Endothelial cell of umbilical vein (primary cell): ENCODE results near the gene ARPC1A. TPM values are rescaled to one million over a fixed set of nuclear protein-coding genes. Genes with fewer than 3 reads are reported as not detected.

Experiments
- BruUV-seq: library from RNA; stranded (reverse); fragments of 400-500 nt; replicated peaks from 2 replicates; lab custom pipeline; 2021; lab: Mats Ljungman, UMichigan
- CTCF ChIA-PET: fragments of 300-600, 350-600 bp; sonication (Branson Sonifier 250); formaldehyde crosslinking; loops from one replicate; lab custom pipeline; 2021; ENCODE audit warnings: antibody characterized with exemption, inconsistent platforms; lab: Charles Lee
- POLR2A ChIA-PET: fragments of 300-600, 350-600 bp; sonication (Branson Sonifier 250); formaldehyde crosslinking; loops from one replicate; lab custom pipeline; 2021; ENCODE audit warnings: antibody characterized with exemption, inconsistent platforms; lab: Charles Lee
- DNase-seq: peaks from one replicate; pipeline ENCODE4 v3.0.0-alpha.2; 2011; ENCODE audit warnings: low read depth, low spot score
- FAIRE-seq: peaks from 2 replicates; lab custom pipeline; 2011; peaks lifted over from hg19 to GRCh38; lab: Jason Lieb, UNC
- H2AFZ ChIP-seq: 2 replicates; pipeline ENCODE4 v1.6.0; 2012; ENCODE audit warnings: low read depth, low read length, control low read depth, inconsistent platforms
- H3K27ac ChIP-seq: 2 replicates; pipeline ENCODE4 v1.5.1; 2011; ENCODE audit warnings: low read depth, mild to moderate bottlenecking, control low read depth, low read length, moderate library complexity; ENCODE audit not compliant: insufficient read depth
- H3K27me3 ChIP-seq, 2 experiments: 2 replicates each; pipeline versions ENCODE4 v1.6.0 to v1.6.1; 2011; ENCODE audit warnings: low read length in 2 of 2, mixed read lengths in 1 of 2; ENCODE audit not compliant: control insufficient read depth in 2 of 2, insufficient read depth in 2 of 2
- H3K36me3 ChIP-seq, 2 experiments: 2 replicates in 1 of 2; 3 replicates in 1 of 2; pipeline ENCODE4 v1.5.1; 2011; ENCODE audit warnings: low read length in 2 of 2, mild to moderate bottlenecking in 1 of 2, moderate library complexity in 1 of 2; ENCODE audit not compliant: control insufficient read depth in 2 of 2, insufficient read depth in 2 of 2; ENCODE audit errors: extremely low read depth in 1 of 2
- H3K4me1 ChIP-seq: 3 replicates; pipeline ENCODE4 v1.5.1; 2011; ENCODE audit warnings: mild to moderate bottlenecking, low read length; ENCODE audit not compliant: control insufficient read depth, insufficient read depth; ENCODE audit errors: extremely low read depth
- H3K4me2 ChIP-seq: 2 replicates; pipeline ENCODE4 v1.6.1; 2011; ENCODE audit warnings: low read length, control low read depth, mixed read lengths; ENCODE audit not compliant: insufficient read depth
- H3K4me3 ChIP-seq, 3 experiments: fragments of 200-600 bp in 1 of 3; sonication (generic), shearing (Covaris generic) in 1 of 3; replicated peaks in 1 of 3; 2 replicates each; pipeline ENCODE4 v1.5.1; 2011 to 2016; ENCODE audit warnings: control low read depth in 3 of 3, low read length in 3 of 3, mild to moderate bottlenecking in 2 of 3, inconsistent platforms in 1 of 3, low read depth in 1 of 3, moderate library complexity in 1 of 3; ENCODE audit not compliant: insufficient read depth in 1 of 3
- H3K79me2 ChIP-seq: 2 replicates; pipeline ENCODE4 v1.6.0; 2012; ENCODE audit warnings: low read length, inconsistent platforms; ENCODE audit not compliant: control insufficient read depth, insufficient read depth
- H3K9ac ChIP-seq: replicated peaks from 2 replicates; pipeline ENCODE3; 2011; ENCODE audit warnings: low read length, control low read depth; ENCODE audit not compliant: insufficient read depth; ENCODE audit errors: extremely low read depth
- H3K9me1 ChIP-seq: replicated peaks from 3 replicates; pipeline ENCODE4 v1.6.0; 2011; ENCODE audit warnings: mild to moderate bottlenecking, low read length; ENCODE audit not compliant: control insufficient read depth, insufficient read depth; ENCODE audit errors: extremely low read depth
- H3K9me3 ChIP-seq: replicated peaks from 2 replicates; pipeline ENCODE4 v1.5.1; 2012; ENCODE audit warnings: low read length, inconsistent platforms; ENCODE audit not compliant: control insufficient read depth, insufficient read depth
- H4K20me1 ChIP-seq: replicated peaks from 2 replicates; pipeline ENCODE3; 2011; ENCODE audit warnings: mild to moderate bottlenecking, low read length; ENCODE audit not compliant: control insufficient read depth, insufficient read depth; ENCODE audit errors: extremely low read depth
- EZH2 ChIP-seq: IDR thresholded peaks from 2 replicates; pipeline ENCODE4 v1.6.1; 2012; ENCODE audit warnings: borderline replicate concordance, low read depth, mild to moderate bottlenecking, moderate library complexity, low read length, inconsistent platforms; ENCODE audit not compliant: severe bottlenecking
- FOS ChIP-seq: IDR thresholded peaks from 2 replicates; pipeline ENCODE4 v1.6.1; 2011; ENCODE audit warnings: mild to moderate bottlenecking, low read length, moderate library complexity, borderline replicate concordance; ENCODE audit not compliant: insufficient read depth
- GATA2 ChIP-seq: IDR thresholded peaks from 2 replicates; pipeline ENCODE4 v1.7.0; 2011; ENCODE audit warnings: low read depth, mild to moderate bottlenecking, moderate library complexity, mixed read lengths, low read length; ENCODE audit not compliant: insufficient read length, insufficient read depth
- JUN ChIP-seq: IDR thresholded peaks from 2 replicates; pipeline ENCODE4 v1.6.1; 2011; ENCODE audit warnings: borderline replicate concordance, low read depth; ENCODE audit not compliant: insufficient read length, insufficient read depth
- MYC ChIP-seq: IDR thresholded peaks from one replicate; pipeline ENCODE4 v1.6.1; 2011; ENCODE audit warnings: mild to moderate bottlenecking, low read depth, low read length
- POLR2A ChIP-seq: IDR thresholded peaks from 2 replicates; pipeline ENCODE4 v1.6.1; 2012; ENCODE audit warnings: low read depth, mild to moderate bottlenecking, control low read depth, low read length
- POLR2AphosphoS5 ChIP-seq: IDR thresholded peaks from 2 replicates; pipeline ENCODE4 v1.6.1; 2012; ENCODE audit warnings: low read depth, mild to moderate bottlenecking, control low read depth, low read length, moderate library complexity; ENCODE audit not compliant: insufficient read depth
- dilution Hi-C: fragments of 300-500 bp; cut with MboI; formaldehyde crosslinking; loops from one replicate; pipeline ENCODE4 v1.15.0; 2019; ENCODE audit warnings: low sequenced_read_pairs; ENCODE audit not compliant: extremely low pct_ligation_motif_present
- intact Hi-C: fragments of 100-400 bp; cut with micrococcal nuclease; formaldehyde crosslinking; loops from one replicate; pipeline ENCODE4 v1.10.0; 2022
- polyA plus RNA-seq, 4 experiments: library from polyadenylated mRNA; depleted of rRNA in 3 of 4; stranded (reverse) in 3 of 4; unstranded in 1 of 4; fragments of >200 nt; gene quantifications; 2 replicates each; pipeline versions ENCODE4 v1.2.1 to v1.2.3, GENCODE V29; 2011 to 2012; ENCODE audit warnings: missing spikeins in 1 of 4
- total RNA-seq: library from RNA; stranded (reverse); gene quantifications from 2 replicates; pipeline ENCODE4 v1.2.3, GENCODE V29; 2021
- TF ChIP-seq, protein P1 (sequence below), 2 donors: IDR thresholded peaks; 1 replicate in 1 of 2; 2 replicates in 1 of 2; pipeline ENCODE4 v1.5.1; 2011; ENCODE audit warnings: low read length in 2 of 2, mild to moderate bottlenecking in 2 of 2, moderate library complexity in 2 of 2, control low read depth in 1 of 2, inconsistent platforms in 1 of 2, low read depth in 1 of 2; ENCODE audit not compliant: insufficient read depth in 1 of 2; ENCODE audit errors: extremely low read depth in 1 of 2
- TF ChIP-seq, protein P2 (sequence below): IDR thresholded peaks from 2 replicates; pipeline ENCODE4 v1.6.1; 2011; ENCODE audit not compliant: insufficient read depth, insufficient read length

Gene ARPC1A
- total and polyA plus RNA-seq, 2 donors (not counting 3 experiments of a cell fraction or from before 2014, with no cell fraction given), result 200 to 243 TPM

DNA sequence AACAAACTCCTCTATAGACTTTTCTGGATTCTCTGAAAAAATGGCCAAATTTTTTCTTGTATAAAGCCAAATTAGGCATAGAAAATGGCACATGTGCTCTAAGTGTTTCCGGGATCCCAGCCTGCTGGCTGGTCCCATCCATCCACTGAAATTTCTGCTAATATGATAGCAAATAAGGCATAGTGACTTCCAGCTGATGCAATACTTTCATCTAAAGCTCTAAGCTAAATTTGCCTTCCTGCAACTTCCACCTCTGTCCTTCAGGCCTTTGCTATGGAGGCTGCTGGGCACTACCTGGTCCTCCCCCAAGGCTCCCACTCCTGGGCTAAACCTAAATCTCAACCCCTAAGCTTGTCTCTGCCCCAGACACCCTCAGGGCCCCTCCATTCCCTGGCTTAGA is 32.5 kb upstream of the ARPC1A start:
- H3K27ac ChIP-seq, result no peak overlapping the region
- TF ChIP-seq EZH2 (no peak), JUN (no peak), MYC (no peak), POLR2AphosphoS5 (no peak), GATA2 (no peak), FOS (no peak), POLR2A (no peak)
- TF ChIP-seq, protein P1, sequence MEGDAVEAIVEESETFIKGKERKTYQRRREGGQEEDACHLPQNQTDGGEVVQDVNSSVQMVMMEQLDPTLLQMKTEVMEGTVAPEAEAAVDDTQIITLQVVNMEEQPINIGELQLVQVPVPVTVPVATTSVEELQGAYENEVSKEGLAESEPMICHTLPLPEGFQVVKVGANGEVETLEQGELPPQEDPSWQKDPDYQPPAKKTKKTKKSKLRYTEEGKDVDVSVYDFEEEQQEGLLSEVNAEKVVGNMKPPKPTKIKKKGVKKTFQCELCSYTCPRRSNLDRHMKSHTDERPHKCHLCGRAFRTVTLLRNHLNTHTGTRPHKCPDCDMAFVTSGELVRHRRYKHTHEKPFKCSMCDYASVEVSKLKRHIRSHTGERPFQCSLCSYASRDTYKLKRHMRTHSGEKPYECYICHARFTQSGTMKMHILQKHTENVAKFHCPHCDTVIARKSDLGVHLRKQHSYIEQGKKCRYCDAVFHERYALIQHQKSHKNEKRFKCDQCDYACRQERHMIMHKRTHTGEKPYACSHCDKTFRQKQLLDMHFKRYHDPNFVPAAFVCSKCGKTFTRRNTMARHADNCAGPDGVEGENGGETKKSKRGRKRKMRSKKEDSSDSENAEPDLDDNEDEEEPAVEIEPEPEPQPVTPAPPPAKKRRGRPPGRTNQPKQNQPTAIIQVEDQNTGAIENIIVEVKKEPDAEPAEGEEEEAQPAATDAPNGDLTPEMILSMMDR (IDR thresholded peaks at IDR 0.05; ENCODE audit: extremely low read depth in 1 of 2, insufficient read depth in 1 of 2, low read depth in 1 of 2, low read length in 2 of 2), result no peak
- TF ChIP-seq, protein P2, sequence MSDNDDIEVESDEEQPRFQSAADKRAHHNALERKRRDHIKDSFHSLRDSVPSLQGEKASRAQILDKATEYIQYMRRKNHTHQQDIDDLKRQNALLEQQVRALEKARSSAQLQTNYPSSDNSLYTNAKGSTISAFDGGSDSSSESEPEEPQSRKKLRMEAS, result no peak
- no peaks in the 10 kb centered on the region for H3K36me3 ChIP-seq
- no peaks in the 10 kb centered on the region for H3K9me1 ChIP-seq
- no peaks in the 10 kb centered on the region for H3K79me2 ChIP-seq
- H4K20me1 ChIP-seq, result no peaks in the 10 kb centered on the region
- ChIA-PET POLR2A (no interaction called here), CTCF (no interaction called here)
- FAIRE-seq, result no peak
- H3K4me2 ChIP-seq, result no peak overlapping the region
- H3K9ac ChIP-seq, result no peak overlapping the region
- H3K27me3 ChIP-seq, result no peaks in the 10 kb centered on the region
- H3K9me3 ChIP-seq, result no peaks in the 10 kb centered on the region
- intact Hi-C loops (loop anchor here (10.0 kb wide), 1 partner anchor 138 kb away; no protein-coding TSS in a partner anchor), dilution Hi-C loops (no loop called here)
- H3K4me3 ChIP-seq, result no peak overlapping the region
- H3K4me1 ChIP-seq, result no peaks in the 10 kb centered on the region
- BruUV-seq, result no TSS peak
- DNase-seq, result no peak
- H2AFZ ChIP-seq, result no peak overlapping the region
